Measurements from ENCODE around the gene HMGN2. TPM values are rescaled to one million over a fixed set of nuclear protein-coding genes. Genes with fewer than 3 reads are reported as not detected.
A peak's percentile ranks its signal among the peaks of the same experiment; 100 is the strongest.

The HMGN2 gene
- total and polyA plus RNA-seq, 10 of the 15 experiments (the other 5 are each of a cell fraction or from before 2014, with no cell fraction given), result 249 to 2,682 (median 694) TPM

- TF ChIP-seq CEBPZ (IDR thresholded peaks at IDR 0.05; ENCODE audit: low read depth, low read length), result no peak
- TF ChIP-seq ESRRA (IDR thresholded peaks at IDR 0.05; ENCODE audit: low read length), result no peak
- no peak for TF ChIP-seq NFYA (IDR thresholded peaks at IDR 0.05; ENCODE audit: borderline replicate concordance, low read depth, low read length)
- TF ChIP-seq LARP7 (IDR thresholded peaks at IDR 0.05), result 0 out of 2 replicates have a peak, but pooled peaks have one; percentile 25
- peak; percentile 42 for TF ChIP-seq NRF1 (conservative IDR thresholded peaks at IDR 0.05; ENCODE audit: low read depth, low read length)
- TF ChIP-seq CHD2 (IDR thresholded peaks at IDR 0.05; ENCODE audit: borderline replicate concordance, low read depth, low read length), result no peak
- no peak for TF ChIP-seq TAF1 (IDR thresholded peaks at IDR 0.05; ENCODE audit: borderline replicate concordance, low read depth, low read length)
- TF ChIP-seq GABPA (IDR thresholded peaks at IDR 0.05; ENCODE audit: low read depth), result no peak
- peak; percentile 57; the same call in 1 of the 2 replicates for TF ChIP-seq CREB1 (IDR thresholded peaks at IDR 0.05; ENCODE audit: low read depth)
- TF ChIP-seq NR2F1 (conservative IDR thresholded peaks at IDR 0.05), result no peak
- no peak for TF ChIP-seq ATF7 (IDR thresholded peaks at IDR 0.05; ENCODE audit: low read depth)
- peak; percentile 63; the same call in 1 of the 2 replicates for TF ChIP-seq MLLT1 (IDR thresholded peaks at IDR 0.05)
- no peak for TF ChIP-seq TBL1XR1 (IDR thresholded peaks at IDR 0.05; ENCODE audit: low read depth, low read length)
- no peak for TF ChIP-seq TCF7 (IDR thresholded peaks at IDR 0.05; ENCODE audit: borderline replicate concordance)
- TF ChIP-seq JUNB (IDR thresholded peaks at IDR 0.05), result no peak
- TF ChIP-seq CBX5 (IDR thresholded peaks at IDR 0.05; ENCODE audit: low read depth), result no peak
- TF ChIP-seq IRF4 (IDR thresholded peaks at IDR 0.05; ENCODE audit: low read depth, low read length), result no peak
- no peak for TF ChIP-seq SREBF1 (IDR thresholded peaks at IDR 0.05; ENCODE audit: low read length)
- TF ChIP-seq HDAC6 (IDR thresholded peaks at IDR 0.05; ENCODE audit: unreplicated experiment), result no peak
- no peak for TF ChIP-seq FOXK2 (IDR thresholded peaks at IDR 0.05)
- TF ChIP-seq ZBTB4 (CRISPR knock-in tag; IDR thresholded peaks at IDR 0.05), result no peak
- 0 out of 4 replicates have a peak, but pooled peaks of 1 of the 2 experiments have one; percentile 47 for TF ChIP-seq SRF (IDR thresholded peaks at IDR 0.05; ENCODE audit: low read depth in 2 of 2, low read length in 2 of 2)
Measured at GRCh38 chr1:26472901-26473845, 933 bp downstream of the HMGN2 start (continued).
